H9 (cell line): ENCODE results near the gene IMMP2L. TPM values are rescaled to one million over a fixed set of nuclear protein-coding genes. Genes with fewer than 3 reads are reported as not detected.

ENCODE experiments used
- DNase-seq: peaks from one replicate; pipeline ENCODE4 v3.0.0-alpha.2; 2017
- H2AFZ ChIP-seq: one replicate; pipeline ENCODE4 v1.6.1; 2013; ENCODE audit warnings: mild to moderate bottlenecking, low read length, control low read depth, moderate library complexity
- H2AK5ac ChIP-seq: 2 replicates; pipeline ENCODE4 v1.6.1; 2013; ENCODE audit warnings: low read length, control low read depth, mixed read lengths; ENCODE audit not compliant: insufficient read length
- H2BK120ac ChIP-seq: one replicate; pipeline ENCODE4 v1.6.1; 2013; ENCODE audit warnings: low read depth, mild to moderate bottlenecking, low read length, control low read depth, inconsistent platforms; ENCODE audit not compliant: poor library complexity, severe bottlenecking
- H2BK12ac ChIP-seq: 2 replicates; pipeline ENCODE4 v1.6.1; 2013; ENCODE audit warnings: low read length, control low read depth, mixed read lengths, low read depth; ENCODE audit not compliant: insufficient read length
- H2BK15ac ChIP-seq: 2 replicates; pipeline ENCODE4 v1.6.1; 2013; ENCODE audit warnings: low read depth, low read length, control low read depth
- H2BK20ac ChIP-seq: one replicate; pipeline ENCODE4 v1.6.1; 2013; ENCODE audit warnings: low read depth, mild to moderate bottlenecking, low read length, control low read depth, inconsistent platforms; ENCODE audit not compliant: poor library complexity, severe bottlenecking
- H2BK5ac ChIP-seq: 2 replicates; pipeline ENCODE4 v1.6.1; 2013; ENCODE audit warnings: low read length, control low read depth, mixed read lengths; ENCODE audit not compliant: insufficient read length
- H3K14ac ChIP-seq: 2 replicates; pipeline ENCODE4 v1.6.1; 2013; ENCODE audit warnings: low read length, control low read depth; ENCODE audit not compliant: insufficient read depth
- H3K18ac ChIP-seq: 2 replicates; pipeline ENCODE4 v1.6.1; 2013; ENCODE audit warnings: low read depth, mild to moderate bottlenecking, mixed read lengths, low read length, control low read depth; ENCODE audit not compliant: insufficient read length
- H3K23ac ChIP-seq: 2 replicates; pipeline ENCODE4 v1.6.1; 2013; ENCODE audit warnings: low read length, control low read depth, mixed read lengths, low read depth; ENCODE audit not compliant: insufficient read length
- H3K23me2 ChIP-seq: 2 replicates; pipeline ENCODE4 v1.6.1; 2013; ENCODE audit warnings: low read depth, mild to moderate bottlenecking, mixed read lengths, low read length, control low read depth; ENCODE audit not compliant: insufficient read length, poor library complexity, severe bottlenecking
- H3K27ac ChIP-seq: 2 replicates; pipeline ENCODE4 v1.5.1; 2013; ENCODE audit warnings: low read length, control low read depth, mixed read lengths, low read depth; ENCODE audit not compliant: insufficient read length
- H3K27me3 ChIP-seq: 2 replicates; pipeline ENCODE4 v1.6.1; 2013; ENCODE audit warnings: low read length, control low read depth, inconsistent platforms; ENCODE audit not compliant: insufficient read depth
- H3K4ac ChIP-seq: 2 replicates; pipeline ENCODE4 v1.6.1; 2013; ENCODE audit warnings: low read depth, mild to moderate bottlenecking, control low read depth, inconsistent platforms, low read length, moderate library complexity
- H3K4me1 ChIP-seq: 2 replicates; pipeline ENCODE4 v1.6.1; 2013; ENCODE audit warnings: low read length, control low read depth, inconsistent platforms; ENCODE audit not compliant: insufficient read depth
- H3K4me2 ChIP-seq: 2 replicates; pipeline ENCODE4 v1.6.1; 2013; ENCODE audit warnings: low read length, control low read depth, mixed read lengths; ENCODE audit not compliant: insufficient read length, insufficient read depth
- H3K56ac ChIP-seq: 2 replicates; pipeline ENCODE4 v1.6.1; 2013; ENCODE audit warnings: low read depth, mild to moderate bottlenecking, mixed read lengths, low read length, control low read depth; ENCODE audit not compliant: insufficient read length
- H3K79me1 ChIP-seq: 2 replicates; pipeline ENCODE4 v1.6.1; 2013; ENCODE audit warnings: low read depth, mild to moderate bottlenecking, moderate library complexity, low read length, control low read depth, inconsistent platforms; ENCODE audit not compliant: insufficient read depth, poor library complexity, severe bottlenecking
- H3K79me2 ChIP-seq: 2 replicates; pipeline ENCODE4 v1.6.1; 2013; ENCODE audit warnings: low read length, control low read depth, inconsistent platforms; ENCODE audit not compliant: insufficient read depth
- H3K9ac ChIP-seq: 2 replicates; pipeline ENCODE4 v1.6.1; 2013; ENCODE audit warnings: low read length, control low read depth, mixed read lengths; ENCODE audit not compliant: insufficient read length; ENCODE audit errors: extremely low read depth
- H3K9me3 ChIP-seq: one replicate; pipeline ENCODE4 v1.6.1; 2013; ENCODE audit warnings: low read depth, low read length, inconsistent platforms; ENCODE audit not compliant: control insufficient read depth
- H3T11ph ChIP-seq: one replicate; pipeline ENCODE4 v1.6.1; 2013; ENCODE audit warnings: mild to moderate bottlenecking, low read length, control low read depth, inconsistent platforms
- H4K20me1 ChIP-seq: one replicate; pipeline ENCODE4 v1.6.1; 2013; ENCODE audit not compliant: control insufficient read depth, insufficient read length, insufficient read depth
- H4K5ac ChIP-seq: 2 replicates; pipeline ENCODE4 v1.6.1; 2013; ENCODE audit warnings: low read depth, mild to moderate bottlenecking, mixed read lengths, low read length, control low read depth; ENCODE audit not compliant: insufficient read length
- H4K8ac ChIP-seq: replicated peaks from 2 replicates; pipeline ENCODE4 v1.6.1; 2013; ENCODE audit warnings: low read length, control low read depth, mixed read lengths, low read depth; ENCODE audit not compliant: insufficient read length
- H4K91ac ChIP-seq: 2 replicates; pipeline ENCODE4 v1.6.1; 2013; ENCODE audit warnings: low read depth, mild to moderate bottlenecking, moderate library complexity, mixed read lengths, low read length, control low read depth; ENCODE audit not compliant: insufficient read length
- H3K27ac Mint-ChIP-seq, 3 experiments: 2 replicates in 2 of 3; 3 replicates in 1 of 3; pipeline ENCODE4 v1.8.0; 2020 to 2021; ENCODE audit warnings: mixed read lengths in 3 of 3, mild to moderate bottlenecking in 1 of 3, moderate library complexity in 1 of 3
- H3K27me3 Mint-ChIP-seq: 2 replicates; pipeline ENCODE4 v1.8.0; 2021; ENCODE audit warnings: low read depth, mild to moderate bottlenecking, moderate library complexity, mixed read lengths
- H3K36me3 Mint-ChIP-seq, 3 experiments: 2 replicates in 2 of 3; 3 replicates in 1 of 3; pipeline ENCODE4 v1.8.0; 2020 to 2021; ENCODE audit warnings: low read depth in 3 of 3, mixed read lengths in 3 of 3; ENCODE audit not compliant: insufficient read depth in 1 of 3
- H3K4me1 Mint-ChIP-seq, 2 experiments: 2 replicates each; pipeline ENCODE4 v1.8.0; 2020; ENCODE audit warnings: mixed read lengths in 2 of 2
- H3K4me3 Mint-ChIP-seq, 2 experiments: 2 replicates in 1 of 2; 3 replicates in 1 of 2; pipeline ENCODE4 v1.8.0; 2020 to 2021; ENCODE audit warnings: mild to moderate bottlenecking in 2 of 2, mixed read lengths in 2 of 2, moderate library complexity in 1 of 2
- H3K9me3 Mint-ChIP-seq, 2 experiments: 2 replicates in 1 of 2; 3 replicates in 1 of 2; pipeline ENCODE4 v1.8.0; 2020; ENCODE audit warnings: mild to moderate bottlenecking in 2 of 2, mixed read lengths in 2 of 2, moderate library complexity in 1 of 2
- WGBS: extraction: QIAGEN DNeasy Blood & Tissue Kit; methylation state at CpG from one replicate; pipeline ENCODE4 v1.1.7; 2013; ENCODE audit warnings: missing lambda C conversion rate, low lambda C conversion rate, mixed read lengths; ENCODE audit not compliant: insufficient read length; ENCODE audit errors: extremely low coverage; 5-methylcytosine and 5-hydroxymethylcytosine counted together
- total RNA-seq: library from RNA; stranded (reverse); gene quantifications from 2 replicates; pipeline ENCODE4 v1.2.1, GENCODE V29; 2021
- TF ChIP-seq, protein P1 (sequence below): fragments of 200-600 bp; sonication (generic); conservative IDR thresholded peaks from 3 replicates; pipeline ENCODE4 v1.8.0; 2021; ENCODE audit warnings: antibody characterized with exemption, mild to moderate bottlenecking

The IMMP2L gene
- total RNA-seq, 1 experiment from 2014 or later = 14.7 TPM

DNA sequence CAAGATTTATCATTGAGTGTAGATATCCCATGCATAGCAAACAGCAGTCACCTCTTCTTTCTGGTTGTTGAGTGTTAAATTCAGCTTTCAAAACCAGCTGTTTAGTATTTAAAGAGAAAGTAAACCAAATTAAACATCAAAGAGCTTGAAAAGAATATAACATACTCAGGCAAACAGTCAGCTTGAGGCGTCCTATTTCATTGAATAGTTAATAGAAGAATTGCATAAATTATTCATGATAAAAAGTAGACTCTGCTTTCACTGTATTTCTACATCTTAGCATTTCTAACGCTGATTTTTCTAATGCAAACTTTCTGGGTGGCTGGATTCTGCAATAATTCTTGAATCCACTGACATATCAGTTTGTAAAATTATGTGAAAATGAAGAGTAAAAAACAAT lies 935.9 kb downstream of the IMMP2L start:
- Histone ChIP-seq H2BK12ac (no peak overlapping the region), H3K4me2 (no peak overlapping the region), H3K9ac (no peak overlapping the region), H4K8ac (no peak overlapping the region), H2BK15ac (no peak overlapping the region), H3K27ac (no peak overlapping the region), H2AK5ac (no peak overlapping the region), H3K14ac (no peak overlapping the region), H3K23ac (no peak overlapping the region), H3K9me3 (no peaks in the 10 kb centered on the region), H3K4me1 (no peaks in the 10 kb centered on the region), H3K23me2 (no peaks in the 10 kb centered on the region), H3K56ac (no peak overlapping the region), H4K91ac (no peak overlapping the region), H2BK5ac (no peak overlapping the region), H3K4ac (no peak overlapping the region), H2BK120ac (no peak overlapping the region), H2BK20ac (no peak overlapping the region), H3K79me2 (no peaks in the 10 kb centered on the region), H3T11ph (no peak overlapping the region), H3K18ac (no peak overlapping the region), H4K20me1 (no peaks in the 10 kb centered on the region), H3K79me1 (no peaks in the 10 kb centered on the region), H2AFZ (no peak overlapping the region), H4K5ac (no peak overlapping the region), H3K27me3 (no peaks in the 10 kb centered on the region)
- no CpG with 5 or more reads among the region's 2 CpGs for WGBS
- Mint-ChIP-seq H3K9me3 (no peaks in the 10 kb centered on the region), H3K4me1 (peaks cover 0 to 3% of the 10 kb centered on the region in 2 experiments; a peak in 2 of 4 replicates), H3K27ac (no peak overlapping the region), H3K27me3 (no peaks in the 10 kb centered on the region), H3K36me3 (no peaks in the 10 kb centered on the region), H3K4me3 (no peak overlapping the region)
- TF ChIP-seq, protein P1, sequence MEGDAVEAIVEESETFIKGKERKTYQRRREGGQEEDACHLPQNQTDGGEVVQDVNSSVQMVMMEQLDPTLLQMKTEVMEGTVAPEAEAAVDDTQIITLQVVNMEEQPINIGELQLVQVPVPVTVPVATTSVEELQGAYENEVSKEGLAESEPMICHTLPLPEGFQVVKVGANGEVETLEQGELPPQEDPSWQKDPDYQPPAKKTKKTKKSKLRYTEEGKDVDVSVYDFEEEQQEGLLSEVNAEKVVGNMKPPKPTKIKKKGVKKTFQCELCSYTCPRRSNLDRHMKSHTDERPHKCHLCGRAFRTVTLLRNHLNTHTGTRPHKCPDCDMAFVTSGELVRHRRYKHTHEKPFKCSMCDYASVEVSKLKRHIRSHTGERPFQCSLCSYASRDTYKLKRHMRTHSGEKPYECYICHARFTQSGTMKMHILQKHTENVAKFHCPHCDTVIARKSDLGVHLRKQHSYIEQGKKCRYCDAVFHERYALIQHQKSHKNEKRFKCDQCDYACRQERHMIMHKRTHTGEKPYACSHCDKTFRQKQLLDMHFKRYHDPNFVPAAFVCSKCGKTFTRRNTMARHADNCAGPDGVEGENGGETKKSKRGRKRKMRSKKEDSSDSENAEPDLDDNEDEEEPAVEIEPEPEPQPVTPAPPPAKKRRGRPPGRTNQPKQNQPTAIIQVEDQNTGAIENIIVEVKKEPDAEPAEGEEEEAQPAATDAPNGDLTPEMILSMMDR = no peak
- no peak for DNase-seq
